Activated CD4-positive, alpha-beta T cell treated with anti-CD3 and anti-CD28 coated beads for 48 hours (primary cell): ENCODE results near the gene ARMS2.

Experiments
- DNase-seq: peaks from one replicate; pipeline ENCODE4 v3.0.0-alpha.2; 2020

The ARMS2 gene

GRCh38 chr10:122495406-122496340 lies 41.2 kb downstream of the ARMS2 start:
- no peak for DNase-seq

- DNase-seq = no peak
Observed at GRCh38 chr10:122497241-122497640, 42.8 kb downstream of the ARMS2 start.

- DNase-seq = no peak
Observed at GRCh38 chr10:122498521-122498920, 44.1 kb downstream of the ARMS2 start.

- DNase-seq = no peak
Observed at GRCh38 chr10:122499012-122499411, 44.6 kb downstream of the ARMS2 start.

- DNase-seq = no peak
Observed at GRCh38 chr10:122499491-122499941, 45.1 kb downstream of the ARMS2 start.

- DNase-seq = no peak
Observed at GRCh38 chr10:122500194-122500593, 45.7 kb downstream of the ARMS2 start.

- DNase-seq = no peak
Observed at GRCh38 chr10:122500726-122501125, 46.3 kb downstream of the ARMS2 start.

GRCh38 chr10:122503012-122503411 lies 48.6 kb downstream of the ARMS2 start:
- no peak for DNase-seq

GRCh38 chr10:122503886-122504609 lies 49.6 kb downstream of the ARMS2 start:
- DNase-seq = no peak

- DNase-seq = no peak
Observed at GRCh38 chr10:122504610-122504950, 50.1 kb downstream of the ARMS2 start.

GRCh38 chr10:122505011-122505410 lies 50.6 kb downstream of the ARMS2 start:
- no peak for DNase-seq

GRCh38 chr10:122505885-122506645 lies 51.6 kb downstream of the ARMS2 start:
- no peak for DNase-seq
